Measurements from ENCODE around the gene MEST. TPM values are rescaled to one million over a fixed set of nuclear protein-coding genes. Genes with fewer than 3 reads are reported as not detected.
"Not testable (repeated sequence)": the region's sequence is repeated elsewhere in the genome, so short reads cannot be mapped to it uniquely, and the experiment has no call there.

Gene MEST
- polyA plus RNA-seq, 1 donor (not counting 4 experiments of a cell fraction or from before 2014, with no cell fraction given), result 5.8 TPM

DNA sequence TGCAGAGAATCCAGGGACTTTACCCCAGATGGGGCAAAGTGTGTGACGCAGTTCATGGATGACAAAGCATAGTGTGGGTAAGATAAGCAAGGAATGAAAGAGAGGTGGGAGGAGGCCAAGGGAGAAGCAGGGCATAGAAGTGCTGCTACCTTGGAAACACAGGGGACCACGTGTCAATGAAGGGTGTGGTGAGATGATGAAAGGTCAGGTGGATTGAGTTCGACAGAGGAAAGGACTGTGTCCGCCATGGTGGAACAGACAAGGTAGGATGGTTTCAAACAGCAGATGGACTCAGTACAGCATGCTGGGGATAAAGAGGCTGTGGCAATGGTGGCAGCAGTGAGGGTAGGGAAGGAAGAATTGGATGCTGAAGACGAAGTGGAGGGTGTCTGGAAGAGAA lies 32.7 kb downstream of the MEST start:
- Histone ChIP-seq H3K4me1 (ENCODE audit: control insufficient read depth, extremely low read depth, insufficient read depth, low read length) (no peaks in the 10 kb centered on the region), H3K79me2 (ENCODE audit: control insufficient read depth, insufficient read depth, low read length) (no peaks in the 10 kb centered on the region), H3K27me3 (ENCODE audit: control insufficient read depth, extremely low read depth, insufficient read depth, low read length) (no peaks in the 10 kb centered on the region), H3K9me1 (ENCODE audit: control insufficient read depth, extremely low read depth, insufficient read depth, low read length) (no peaks in the 10 kb centered on the region), H3K36me3 (ENCODE audit: control insufficient read depth in 2 of 2, extremely low read depth in 1 of 2, insufficient read depth in 2 of 2, low read length in 2 of 2) (no peaks in the 10 kb centered on the region), H3K4me3 (ENCODE audit: control insufficient read depth in 2 of 3, extremely low read depth in 1 of 3, insufficient read depth in 2 of 3, low read depth in 1 of 3, low read length in 3 of 3) (no peak overlapping the region), H3K27ac (ENCODE audit: control insufficient read depth, insufficient read depth, low read length) (no peak overlapping the region), H3K9me3 (ENCODE audit: control insufficient read depth, low read depth, low read length) (no peaks in the 10 kb centered on the region), H4K20me1 (ENCODE audit: control insufficient read depth, extremely low read depth, insufficient read depth, low read length) (no peaks in the 10 kb centered on the region), H3K4me2 (ENCODE audit: control insufficient read depth, extremely low read depth, insufficient read depth, low read depth, low read length) (no peak overlapping the region), H2AFZ (ENCODE audit: control insufficient read depth, low read length) (no peak overlapping the region), H3K9ac (ENCODE audit: control insufficient read depth, extremely low read depth, insufficient read depth, low read length) (no peak overlapping the region)
- dilution Hi-C loops (cut with MboI; ENCODE audit: extremely low pct_ligation_motif_present, low sequenced_read_pairs), result no loop called here
- no peak for TF ChIP-seq EZH2 (IDR thresholded peaks at IDR 0.05; ENCODE audit: low read length)
- TF ChIP-seq, protein P1, sequence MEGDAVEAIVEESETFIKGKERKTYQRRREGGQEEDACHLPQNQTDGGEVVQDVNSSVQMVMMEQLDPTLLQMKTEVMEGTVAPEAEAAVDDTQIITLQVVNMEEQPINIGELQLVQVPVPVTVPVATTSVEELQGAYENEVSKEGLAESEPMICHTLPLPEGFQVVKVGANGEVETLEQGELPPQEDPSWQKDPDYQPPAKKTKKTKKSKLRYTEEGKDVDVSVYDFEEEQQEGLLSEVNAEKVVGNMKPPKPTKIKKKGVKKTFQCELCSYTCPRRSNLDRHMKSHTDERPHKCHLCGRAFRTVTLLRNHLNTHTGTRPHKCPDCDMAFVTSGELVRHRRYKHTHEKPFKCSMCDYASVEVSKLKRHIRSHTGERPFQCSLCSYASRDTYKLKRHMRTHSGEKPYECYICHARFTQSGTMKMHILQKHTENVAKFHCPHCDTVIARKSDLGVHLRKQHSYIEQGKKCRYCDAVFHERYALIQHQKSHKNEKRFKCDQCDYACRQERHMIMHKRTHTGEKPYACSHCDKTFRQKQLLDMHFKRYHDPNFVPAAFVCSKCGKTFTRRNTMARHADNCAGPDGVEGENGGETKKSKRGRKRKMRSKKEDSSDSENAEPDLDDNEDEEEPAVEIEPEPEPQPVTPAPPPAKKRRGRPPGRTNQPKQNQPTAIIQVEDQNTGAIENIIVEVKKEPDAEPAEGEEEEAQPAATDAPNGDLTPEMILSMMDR (optimal IDR thresholded peaks at IDR 0.05 in 1 of 3, IDR thresholded peaks at IDR 0.05 in 1 of 3, conservative IDR thresholded peaks at IDR 0.05 in 1 of 3; ENCODE audit: extremely low read depth in 1 of 3, insufficient read depth in 2 of 3, low read length in 3 of 3), result no peak
- no peak for FAIRE-seq
- no peak for DNase-seq (ENCODE audit: low read depth, low spot score)

DNA sequence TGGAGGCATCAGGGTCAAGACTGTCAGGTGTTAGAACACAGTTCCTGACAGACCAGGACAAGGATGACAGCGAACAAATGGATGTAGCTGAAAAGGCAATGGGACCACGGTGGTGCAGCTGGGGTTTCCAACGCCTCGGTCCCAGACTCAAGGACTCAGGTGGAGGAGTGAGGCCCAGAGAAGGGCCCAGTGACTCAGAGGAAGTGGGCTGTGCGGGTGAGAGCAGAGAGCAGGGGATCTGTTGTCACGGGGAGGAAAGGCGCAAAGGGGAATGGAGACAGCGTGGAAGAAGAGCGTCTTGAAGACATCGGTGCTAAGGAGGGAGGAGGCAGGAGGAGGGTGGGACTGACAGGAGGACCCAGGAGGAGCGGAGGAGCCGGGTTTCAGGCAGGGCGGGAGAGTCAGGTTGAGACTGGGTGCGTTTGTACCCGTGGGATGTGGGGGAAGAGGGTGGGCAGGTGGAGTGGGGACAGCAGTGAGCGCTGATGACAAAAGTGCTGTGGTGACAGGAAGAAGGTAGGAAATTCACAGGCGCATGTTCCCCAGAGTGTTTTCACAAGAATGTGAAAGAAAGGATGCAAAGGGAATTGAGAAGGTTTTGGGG lies 36.0 kb downstream of the MEST start:
- dilution Hi-C loops (cut with MboI; ENCODE audit: extremely low pct_ligation_motif_present, low sequenced_read_pairs); H3K27ac ChIP-seq (ENCODE audit: control insufficient read depth, insufficient read depth, low read length); DNase-seq (ENCODE audit: low read depth, low spot score); H3K36me3 ChIP-seq (ENCODE audit: control insufficient read depth in 2 of 2, extremely low read depth in 1 of 2, insufficient read depth in 2 of 2, low read length in 2 of 2); H3K9me1 ChIP-seq (ENCODE audit: control insufficient read depth, extremely low read depth, insufficient read depth, low read length); H3K79me2 ChIP-seq (ENCODE audit: control insufficient read depth, insufficient read depth, low read length); H3K9me3 ChIP-seq (ENCODE audit: control insufficient read depth, low read depth, low read length); H3K4me1 ChIP-seq (ENCODE audit: control insufficient read depth, extremely low read depth, insufficient read depth, low read length); H3K4me3 ChIP-seq (ENCODE audit: control insufficient read depth in 2 of 3, extremely low read depth in 1 of 3, insufficient read depth in 2 of 3, low read depth in 1 of 3, low read length in 3 of 3); H2AFZ ChIP-seq (ENCODE audit: control insufficient read depth, low read length); H4K20me1 ChIP-seq (ENCODE audit: control insufficient read depth, extremely low read depth, insufficient read depth, low read length); H3K9ac ChIP-seq (ENCODE audit: control insufficient read depth, extremely low read depth, insufficient read depth, low read length); H3K4me2 ChIP-seq (ENCODE audit: control insufficient read depth, extremely low read depth, insufficient read depth, low read depth, low read length); FAIRE-seq; H3K27me3 ChIP-seq (ENCODE audit: control insufficient read depth, extremely low read depth, insufficient read depth, low read length): not testable (repeated sequence)

DNA sequence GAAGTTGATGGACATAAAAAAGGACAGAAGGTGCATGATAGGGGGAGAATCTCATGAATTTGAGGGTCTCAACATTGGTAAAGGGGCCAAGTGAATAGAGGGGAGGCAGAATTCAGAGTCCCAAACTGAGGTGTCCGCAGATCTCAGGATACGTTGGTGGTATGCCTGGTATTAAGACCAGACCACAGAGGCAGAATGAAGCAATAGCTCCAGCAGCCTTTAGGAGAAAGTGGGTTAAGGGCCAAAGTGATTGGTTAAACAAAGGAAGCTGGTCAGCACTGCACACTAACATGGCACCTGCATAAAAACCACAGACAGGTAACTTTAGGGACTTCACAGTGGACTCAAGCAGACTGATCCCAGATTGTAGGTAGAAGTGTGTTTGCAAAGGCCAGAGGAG lies 37.5 kb downstream of the MEST start:
- peaks cover 3 to 4% of the 10 kb centered on the region in 2 experiments for H3K36me3 ChIP-seq (ENCODE audit: control insufficient read depth in 2 of 2, extremely low read depth in 1 of 2, insufficient read depth in 2 of 2, low read length in 2 of 2)
- no peak overlapping the region for H3K27ac ChIP-seq (ENCODE audit: control insufficient read depth, insufficient read depth, low read length)
- H4K20me1 ChIP-seq (ENCODE audit: control insufficient read depth, extremely low read depth, insufficient read depth, low read length), result no peaks in the 10 kb centered on the region
- dilution Hi-C loops (cut with MboI; ENCODE audit: extremely low pct_ligation_motif_present, low sequenced_read_pairs), result no loop called here
- no peaks in the 10 kb centered on the region for H3K9me1 ChIP-seq (ENCODE audit: control insufficient read depth, extremely low read depth, insufficient read depth, low read length)
- no peaks in the 10 kb centered on the region for H3K4me1 ChIP-seq (ENCODE audit: control insufficient read depth, extremely low read depth, insufficient read depth, low read length)
- no peak overlapping the region for H3K9ac ChIP-seq (ENCODE audit: control insufficient read depth, extremely low read depth, insufficient read depth, low read length)
- no peak overlapping the region for H2AFZ ChIP-seq (ENCODE audit: control insufficient read depth, low read length)
- no peak for DNase-seq (ENCODE audit: low read depth, low spot score)
- no peaks in the 10 kb centered on the region for H3K27me3 ChIP-seq (ENCODE audit: control insufficient read depth, extremely low read depth, insufficient read depth, low read length)
- no peak overlapping the region for H3K4me2 ChIP-seq (ENCODE audit: control insufficient read depth, extremely low read depth, insufficient read depth, low read depth, low read length)
- TF ChIP-seq, protein P1 (optimal IDR thresholded peaks at IDR 0.05 in 1 of 3, IDR thresholded peaks at IDR 0.05 in 1 of 3, conservative IDR thresholded peaks at IDR 0.05 in 1 of 3; ENCODE audit: extremely low read depth in 1 of 3, insufficient read depth in 2 of 3, low read length in 3 of 3), result no peak
- no peak for TF ChIP-seq EZH2 (IDR thresholded peaks at IDR 0.05; ENCODE audit: low read length)
- H3K9me3 ChIP-seq (ENCODE audit: control insufficient read depth, low read depth, low read length), result no peaks in the 10 kb centered on the region
- no peaks in the 10 kb centered on the region for H3K79me2 ChIP-seq (ENCODE audit: control insufficient read depth, insufficient read depth, low read length)
- H3K4me3 ChIP-seq (ENCODE audit: control insufficient read depth in 2 of 3, extremely low read depth in 1 of 3, insufficient read depth in 2 of 3, low read depth in 1 of 3, low read length in 3 of 3), result no peak overlapping the region
- no peak for FAIRE-seq

DNA sequence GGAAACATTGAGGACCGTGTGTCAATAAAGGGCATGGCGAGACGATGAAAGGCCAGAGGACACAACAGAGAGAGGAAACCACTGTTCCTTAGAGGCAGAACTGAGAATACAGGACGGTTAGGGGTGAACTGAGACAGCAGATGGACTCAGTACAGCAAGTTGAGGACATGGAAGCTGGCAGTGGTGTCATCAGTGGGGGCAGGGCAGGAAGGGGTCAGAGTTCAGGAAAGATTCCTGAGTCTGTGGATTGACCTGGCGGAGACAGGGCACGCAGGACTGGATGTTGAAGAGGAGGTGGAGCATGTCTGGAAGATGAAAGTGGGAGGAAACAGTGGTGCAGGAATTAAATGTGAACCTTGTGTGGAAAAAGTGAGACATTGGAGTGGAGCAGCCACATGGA lies 46.0 kb downstream of the MEST start:
- H3K9me1 ChIP-seq (ENCODE audit: control insufficient read depth, extremely low read depth, insufficient read depth, low read length); H3K9me3 ChIP-seq (ENCODE audit: control insufficient read depth, low read depth, low read length); H3K4me1 ChIP-seq (ENCODE audit: control insufficient read depth, extremely low read depth, insufficient read depth, low read length); H3K4me2 ChIP-seq (ENCODE audit: control insufficient read depth, extremely low read depth, insufficient read depth, low read depth, low read length); H3K4me3 ChIP-seq (ENCODE audit: control insufficient read depth in 2 of 3, extremely low read depth in 1 of 3, insufficient read depth in 2 of 3, low read depth in 1 of 3, low read length in 3 of 3); FAIRE-seq; H3K27ac ChIP-seq (ENCODE audit: control insufficient read depth, insufficient read depth, low read length); H4K20me1 ChIP-seq (ENCODE audit: control insufficient read depth, extremely low read depth, insufficient read depth, low read length); H3K79me2 ChIP-seq (ENCODE audit: control insufficient read depth, insufficient read depth, low read length); H3K27me3 ChIP-seq (ENCODE audit: control insufficient read depth, extremely low read depth, insufficient read depth, low read length); DNase-seq (ENCODE audit: low read depth, low spot score); H3K9ac ChIP-seq (ENCODE audit: control insufficient read depth, extremely low read depth, insufficient read depth, low read length); H2AFZ ChIP-seq (ENCODE audit: control insufficient read depth, low read length); H3K36me3 ChIP-seq (ENCODE audit: control insufficient read depth in 2 of 2, extremely low read depth in 1 of 2, insufficient read depth in 2 of 2, low read length in 2 of 2); dilution Hi-C loops (cut with MboI; ENCODE audit: extremely low pct_ligation_motif_present, low sequenced_read_pairs): not testable (repeated sequence)
